ENCODE data around the gene SEZ6.

- TF ChIP-seq POLR2AphosphoS5 (IDR thresholded peaks at IDR 0.05; ENCODE audit: insufficient read depth in 1 of 2, low read depth in 1 of 2) (peak; percentile 56 to 59), CTCF (IDR thresholded peaks at IDR 0.05) (no peak)
These were observed 56.4 kb downstream of the SEZ6 start for GRCh38 chr17:28949185-28950016.

Data from vagina (tissue), 2 donors.